ENCODE results near the gene SMIM43.

- no peak for TF ChIP-seq GATA3 (IDR thresholded peaks at IDR 0.05; ENCODE audit: low read depth, low read length)
- no peak for TF ChIP-seq GATA2 (IDR thresholded peaks at IDR 0.05; ENCODE audit: low read depth, low read length)
Observed at GRCh38 chr4:121784975-121785374, 20.0 kb upstream of the SMIM43 start.

All from SH-SY5Y (cell line).